Stimulated activated naive CD8-positive, alpha-beta T cell treated with anti-CD3 and anti-CD28 coated beads, Interleukin-15, Interleukin-2, amounts not matched to agents 100 U/mL and 50 U/mL, for 24 hours (primary cell): ENCODE data around the gene GUCY2D.
"Not testable (repeated sequence)": the region's sequence is repeated elsewhere in the genome, so short reads cannot be mapped to it uniquely, and the experiment has no call there.

Experiments
- ATAC-seq: fragments of 150-1000 bp; cut with Tn5 transposase; one replicate; pipeline ENCODE4 v1.10.0; 2021
- DNase-seq: peaks from one replicate; pipeline ENCODE4 v3.0.0; 2021

GUCY2D gene

GRCh38 chr17:8016632-8017424 lies 14.4 kb downstream of the GUCY2D start:
- peak; percentile 72 for ATAC-seq
- DNase-seq: peak; percentile 68

GRCh38 chr17:8018436-8018835 lies 16.0 kb downstream of the GUCY2D start:
- ATAC-seq (no peak), DNase-seq (no peak)

DNA sequence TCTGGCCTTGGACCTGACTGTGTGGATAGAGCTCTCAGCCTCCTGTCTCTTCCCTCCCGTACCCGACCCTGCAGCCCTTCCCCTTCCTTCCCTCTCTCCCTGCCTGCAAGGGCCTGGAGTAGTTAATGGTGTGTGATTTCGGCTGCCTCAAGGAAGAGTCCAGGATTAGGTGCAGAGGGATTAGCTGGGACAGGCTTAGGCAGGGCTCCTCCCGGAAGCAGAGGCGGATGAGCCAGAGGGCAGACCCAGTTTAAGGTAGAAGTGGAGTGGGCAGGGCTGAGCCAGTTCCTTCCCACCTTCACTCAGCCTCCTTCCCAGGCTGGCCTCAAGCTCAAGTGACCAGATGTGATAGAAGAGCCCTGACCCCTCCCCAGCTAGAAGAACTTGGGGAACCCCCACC lies 16.8 kb downstream of the GUCY2D start:
- ATAC-seq: no peak
- no peak for DNase-seq

GRCh38 chr17:8019665-8020650 lies 17.5 kb downstream of the GUCY2D start:
- DNase-seq (peak; percentile 42), ATAC-seq (peak; percentile 57)

DNA sequence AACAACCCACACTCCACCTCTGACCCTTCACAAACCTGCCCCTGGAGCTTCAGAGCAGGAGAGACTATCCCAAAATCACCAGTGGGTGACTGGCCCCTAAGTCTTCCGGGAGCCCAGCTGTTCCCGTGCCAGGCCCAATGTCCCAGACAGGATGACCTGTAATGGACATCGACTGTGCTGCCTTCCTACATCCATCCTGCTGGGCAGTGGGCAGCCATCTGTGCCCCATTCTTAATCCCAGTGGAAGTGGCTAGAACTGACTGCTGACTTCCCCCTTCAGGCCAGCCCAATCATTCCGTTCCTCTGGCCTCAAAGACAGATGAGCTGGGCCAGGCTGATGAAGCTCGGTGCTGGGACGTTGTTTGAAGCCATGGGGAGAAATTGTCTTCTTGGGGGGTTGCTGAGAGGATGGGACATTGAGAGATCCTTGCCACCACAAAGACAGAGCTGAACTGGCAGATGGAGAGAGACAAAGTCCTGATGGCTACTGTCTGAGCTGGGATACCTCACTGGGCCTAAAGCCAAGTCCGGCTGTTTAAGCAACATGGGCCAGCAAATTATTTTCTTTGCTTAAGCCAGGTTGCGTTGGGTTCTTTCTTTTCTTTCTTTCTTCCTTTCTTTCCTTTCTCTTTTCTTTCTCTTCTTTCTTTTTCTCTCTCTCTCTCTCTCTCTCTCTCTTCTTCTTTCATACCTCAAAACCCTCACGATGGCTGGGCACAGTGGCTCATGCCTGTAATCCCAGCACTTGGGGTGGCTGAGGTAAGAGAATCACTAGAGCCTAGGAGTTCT lies 18.6 kb downstream of the GUCY2D start:
- ATAC-seq (no peak), DNase-seq (no peak)

GRCh38 chr17:8021565-8022359 lies 19.3 kb downstream of the GUCY2D start:
- DNase-seq (no peak), ATAC-seq (no peak)

GRCh38 chr17:8022360-8023003 lies 20.1 kb downstream of the GUCY2D start:
- no peak for ATAC-seq
- no peak for DNase-seq

DNA sequence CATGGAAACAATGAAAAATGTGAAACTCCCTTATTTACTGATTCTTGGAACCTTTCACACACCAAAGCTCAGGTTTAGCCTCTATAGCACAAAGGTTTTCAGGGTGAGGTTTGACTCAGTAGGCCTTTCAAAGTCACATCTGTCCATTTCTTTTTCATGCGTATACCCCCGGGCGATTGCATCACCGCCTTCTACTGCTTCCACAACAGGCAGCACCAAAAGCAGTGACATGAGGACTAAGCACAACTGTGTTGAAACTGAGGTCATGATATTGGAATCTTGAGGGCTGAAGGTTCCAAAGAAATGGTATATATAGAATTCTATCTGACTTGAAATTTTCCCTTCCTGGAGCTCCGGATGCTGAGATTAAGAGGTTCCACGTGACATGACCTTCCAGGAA lies 21.7 kb downstream of the GUCY2D start:
- DNase-seq, ATAC-seq: not testable (repeated sequence)

- DNase-seq (no peak), ATAC-seq (no peak)
Observed at GRCh38 chr17:8025176-8025911, 22.9 kb downstream of the GUCY2D start.

DNA sequence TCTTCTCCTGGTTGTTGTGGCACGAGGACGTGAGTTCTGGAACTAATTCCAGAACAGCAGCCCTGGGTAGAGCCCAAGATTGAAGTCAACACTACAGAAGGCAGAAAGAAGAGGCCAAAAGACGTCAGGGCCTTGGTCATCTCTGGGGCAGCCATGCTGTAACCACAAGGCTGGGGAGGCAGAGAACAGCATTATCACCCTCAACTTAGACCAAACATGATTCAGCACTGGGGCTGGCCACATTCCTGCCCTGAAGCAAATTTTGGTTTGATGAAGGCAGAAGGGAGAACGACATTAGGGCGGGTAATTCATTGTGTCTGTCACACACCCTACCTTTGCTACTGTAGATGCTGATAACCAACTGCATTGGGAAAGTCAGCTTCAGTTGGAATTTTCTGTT lies 26.7 kb downstream of the GUCY2D start:
- ATAC-seq (no peak), DNase-seq (no peak)

- ATAC-seq (no peak), DNase-seq (no peak)
Observed at GRCh38 chr17:8031261-8031661, 28.8 kb downstream of the GUCY2D start.

GRCh38 chr17:8031950-8032349 lies 29.5 kb downstream of the GUCY2D start:
- no peak for ATAC-seq
- DNase-seq: no peak

DNA sequence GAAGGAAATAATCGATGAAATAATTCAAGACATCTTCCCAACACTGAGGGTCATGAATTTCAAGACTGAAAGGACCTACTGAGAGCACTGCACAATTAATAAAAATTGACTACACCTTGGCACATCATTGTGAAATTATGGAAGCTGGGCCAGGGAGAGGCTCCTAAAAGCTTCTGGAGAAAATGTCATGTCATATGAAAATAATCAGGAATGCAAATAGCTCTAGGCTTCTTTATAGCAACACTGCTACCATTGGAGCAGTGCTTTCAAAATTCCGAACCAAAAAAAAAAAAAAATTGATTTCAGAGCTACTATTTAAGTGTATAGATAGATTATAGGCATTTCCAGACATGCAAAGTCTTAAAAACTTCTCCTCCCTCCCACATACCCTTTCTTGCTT lies 30.0 kb downstream of the GUCY2D start:
- ATAC-seq (no peak), DNase-seq (no peak)

GRCh38 chr17:8038954-8039610 lies 36.7 kb downstream of the GUCY2D start, which contains the start of gene ALOX15B:
TSS of gene ALOX15B (plus strand) at chr17:8039059. CDS start at chr17:8039156, 97 bp downstream.
- peak; percentile 37 for ATAC-seq

DNA sequence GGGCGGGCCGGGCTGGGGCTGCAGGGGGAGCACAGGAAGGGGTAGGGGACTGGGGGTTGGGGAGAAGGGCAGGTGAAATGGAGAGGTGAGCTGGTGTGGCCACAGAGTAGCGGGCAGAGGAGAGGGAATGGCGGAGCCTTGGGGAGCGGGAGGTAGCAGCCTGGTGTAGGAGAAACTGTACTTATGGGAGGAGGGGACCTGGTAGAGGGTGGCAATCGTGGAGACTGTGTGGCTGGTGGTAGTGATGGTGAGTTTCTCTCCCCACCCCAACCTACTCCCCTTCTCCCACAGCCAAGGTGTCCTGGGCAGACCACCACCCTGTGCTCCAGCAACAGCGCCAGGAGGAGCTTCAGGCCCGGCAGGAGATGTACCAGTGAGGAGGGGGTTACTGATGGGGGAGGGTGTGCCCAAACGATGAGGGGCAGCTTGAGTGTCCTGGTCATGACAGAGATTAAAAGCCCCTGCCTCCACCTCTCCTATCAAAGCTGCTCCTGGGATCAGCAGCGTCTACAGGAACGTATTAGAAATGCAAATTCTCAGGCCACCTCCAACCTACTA lies 37.3 kb downstream of the GUCY2D start:
- DNase-seq (no peak), ATAC-seq (no peak)

More at GRCh38 chr17:8038954-8039610, 36.7 kb downstream of the GUCY2D start, which contains the start of gene ALOX15B:
- no peak for DNase-seq

GRCh38 chr17:8041249-8041928 lies 39.0 kb downstream of the GUCY2D start:
- DNase-seq (peak; percentile 41), ATAC-seq (peak; percentile 24)

DNA sequence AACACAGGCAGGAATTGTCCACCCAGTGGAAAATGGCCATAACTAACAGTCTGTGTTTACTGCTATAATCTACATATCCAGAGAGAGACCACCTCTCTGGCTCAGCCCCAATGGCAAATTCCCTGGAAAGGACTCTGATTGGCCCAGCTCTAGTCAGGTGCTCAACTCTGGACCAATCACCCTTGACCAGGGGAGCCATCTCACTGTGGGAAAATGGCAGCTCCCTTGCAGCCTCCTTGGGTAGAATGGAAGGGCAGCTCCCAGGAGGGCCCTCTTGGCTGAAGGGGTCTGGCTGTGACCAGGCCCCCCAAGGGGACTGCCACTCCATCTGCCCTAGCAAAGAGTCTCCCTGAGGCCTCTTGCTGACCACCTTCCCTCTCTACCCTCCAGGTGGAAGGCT lies 39.6 kb downstream of the GUCY2D start:
- ATAC-seq: no peak

More for the DNA sequence above, 39.6 kb downstream of the GUCY2D start:
- no peak for DNase-seq
